ENCODE results near the gene LRRK1. TPM values are rescaled to one million over a fixed set of nuclear protein-coding genes. Genes with fewer than 3 reads are reported as not detected.
A peak's percentile ranks its signal among the peaks of the same experiment; 100 is the strongest.

Gene LRRK1
- polyA plus RNA-seq, 1 of the 3 experiments (the other 2 are of a cell fraction), result 6.9 TPM

GRCh38 chr15:101088788-101089578 is 169.8 kb downstream of the LRRK1 start:
- peak overlapping the region; percentile 86 for H2AFZ ChIP-seq (ENCODE audit: low read depth)
- no peaks in the 10 kb centered on the region for H3F3A ChIP-seq (replicated peaks; ENCODE audit: insufficient read depth)
- H3K4me1 ChIP-seq (ENCODE audit: control insufficient read depth in 1 of 2, insufficient read depth in 2 of 2, low read depth in 1 of 2, low read length in 1 of 2), result peaks cover 0 to 26% of the 10 kb centered on the region in 2 experiments; a peak in 1 of 4 replicates
- CTCF ChIA-PET, result interaction anchor here (0.6 to 14.1 kb wide), 29 partner anchors 8 to 214 kb away, joined by 3 to 190 read pairs (median 4); partner anchors contain the start of gene CHSY1
- TF ChIP-seq YY1 (IDR thresholded peaks at IDR 0.05; ENCODE audit: low read depth), result peak; percentile 76
- TF ChIP-seq RAD21 (IDR thresholded peaks at IDR 0.05; ENCODE audit: low read length), result peak; percentile 84
- TF ChIP-seq MAX (IDR thresholded peaks at IDR 0.05; ENCODE audit: low read depth), result no peak
- peak; percentile 91 for TF ChIP-seq CTCF (IDR thresholded peaks at IDR 0.05)
- peak; percentile 97 for TF ChIP-seq SMC3 (IDR thresholded peaks at IDR 0.05; ENCODE audit: low read depth, low read length)
- TF ChIP-seq RFX5 (IDR thresholded peaks at IDR 0.05; ENCODE audit: low read length), result no peak
- no peak for TF ChIP-seq USF2 (IDR thresholded peaks at IDR 0.05; ENCODE audit: borderline replicate concordance, low read depth, low read length)
- no peak overlapping the region for H3K27ac ChIP-seq (ENCODE audit: low read depth in 2 of 2, low read length in 1 of 2)
- peak overlapping the region in 1 of 2 experiments; percentile 41; a peak in 1 of 4 replicates for H3K4me3 ChIP-seq (ENCODE audit: low read depth in 2 of 2, low read length in 1 of 2)
- H3K79me2 ChIP-seq (ENCODE audit: insufficient read depth), result no peaks in the 10 kb centered on the region
- peak; percentile 93 for DNase-seq
- no peaks in the 10 kb centered on the region for H3K9me2 ChIP-seq
- H3K27me3 ChIP-seq (ENCODE audit: insufficient read depth), result no peaks in the 10 kb centered on the region
- 58% methylated on average over 21 of the region's 42 CpGs for WGBS (ENCODE audit: low lambda C conversion rate)
- H3K9ac ChIP-seq, result no peak overlapping the region
- POLR2A ChIA-PET, result interaction anchor here (0.6 kb wide), 1 partner anchor 159 kb away, joined by 3 read pairs; no protein-coding TSS in a partner anchor
- no peaks in the 10 kb centered on the region for H3K9me3 ChIP-seq
- no peak overlapping the region for H3K4me2 ChIP-seq
- H3K36me3 ChIP-seq (replicated peaks in 1 of 2; ENCODE audit: control insufficient read depth in 1 of 2, insufficient read depth in 2 of 2, low read length in 1 of 2), result no peaks in the 10 kb centered on the region
- H4K20me1 ChIP-seq (ENCODE audit: insufficient read depth), result no peaks in the 10 kb centered on the region

GRCh38 chr15:101089579-101090427 is 170.6 kb downstream of the LRRK1 start:
- H2AFZ ChIP-seq (ENCODE audit: low read depth), result no peak overlapping the region
- H3K9ac ChIP-seq, result no peak overlapping the region
- no peak overlapping the region for H3K4me3 ChIP-seq (ENCODE audit: low read depth in 2 of 2, low read length in 1 of 2)
- peaks cover 0 to 26% of the 10 kb centered on the region in 2 experiments; a peak in 1 of 4 replicates for H3K4me1 ChIP-seq (ENCODE audit: control insufficient read depth in 1 of 2, insufficient read depth in 2 of 2, low read depth in 1 of 2, low read length in 1 of 2)
- no peaks in the 10 kb centered on the region for H3K79me2 ChIP-seq (ENCODE audit: insufficient read depth)
- DNase-seq, result no peak
- ChIA-PET CTCF (interaction anchor here (0.7 to 14.1 kb wide), 23 partner anchors 9 to 214 kb away, joined by 3 to 190 read pairs (median 4); partner anchors contain the start of gene CHSY1), POLR2A (interaction anchor here (0.6 kb wide), 1 partner anchor 100 kb away, joined by 3 read pairs; no protein-coding TSS in a partner anchor)
- no peaks in the 10 kb centered on the region for H3K9me2 ChIP-seq
- WGBS (ENCODE audit: low lambda C conversion rate), result 76% methylated on average over 8 of the region's 9 CpGs
- H3K4me2 ChIP-seq, result no peak overlapping the region
- H3K27me3 ChIP-seq (ENCODE audit: insufficient read depth), result no peaks in the 10 kb centered on the region
- peak overlapping the region in 1 of 2 experiments; percentile 35; a peak in 1 of 4 replicates for H3K27ac ChIP-seq (ENCODE audit: low read depth in 2 of 2, low read length in 1 of 2)
- no peaks in the 10 kb centered on the region for H3K9me3 ChIP-seq
- no peaks in the 10 kb centered on the region for H3K36me3 ChIP-seq (replicated peaks in 1 of 2; ENCODE audit: control insufficient read depth in 1 of 2, insufficient read depth in 2 of 2, low read length in 1 of 2)
- no peaks in the 10 kb centered on the region for H3F3A ChIP-seq (replicated peaks; ENCODE audit: insufficient read depth)
- no peaks in the 10 kb centered on the region for H4K20me1 ChIP-seq (ENCODE audit: insufficient read depth)
- no peak for TF ChIP-seq REST (IDR thresholded peaks at IDR 0.05; ENCODE audit: low read depth, low read length)
- TF ChIP-seq CTCF (IDR thresholded peaks at IDR 0.05), result no peak
- no peak for TF ChIP-seq TEAD4 (IDR thresholded peaks at IDR 0.05; ENCODE audit: borderline replicate concordance, insufficient read depth)
- no peak for TF ChIP-seq FOXJ3 (CRISPR knock-in tag; IDR thresholded peaks at IDR 0.05)
- TF ChIP-seq TCF12 (IDR thresholded peaks at IDR 0.05), result no peak
- TF ChIP-seq FOXM1 (IDR thresholded peaks at IDR 0.05; ENCODE audit: low read depth), result no peak
